Heart left ventricle (tissue), 16 donors: ENCODE measurements around the gene LRP1B. TPM values are rescaled to one million over a fixed set of nuclear protein-coding genes. Genes with fewer than 3 reads are reported as not detected.

Experiments
- ATAC-seq, 4 donors: fragments of 200-7000 bp; cut with Tn5 transposase; one replicate each; pipeline ENCODE4 v1.9.1; 2020 to 2022; ENCODE audit warnings: moderate library complexity in 4 of 4, mild to moderate bottlenecking in 3 of 4, moderate number of reproducible peaks in 1 of 4
- DNase-seq, 5 donors: peaks; one replicate each; pipeline ENCODE4 v3.0.0-alpha.2; 2020
- H3K27ac ChIP-seq, 12 donors: fragments of 200-600 bp; sonication (generic) in 4 of 12; one replicate each; pipeline versions ENCODE4 v1.5.0 to v1.8.0; 2016 to 2022; ENCODE audit warnings: mild to moderate bottlenecking in 2 of 12
- H3K27me3 ChIP-seq, 9 donors: fragments of 200-600 bp; sonication (generic) in 2 of 9; one replicate each; pipeline versions ENCODE4 v1.5.1 to v1.8.0; 2016 to 2022; ENCODE audit warnings: mild to moderate bottlenecking in 3 of 9
- H3K36me3 ChIP-seq, 9 donors: fragments of 200-600 bp; sonication (generic) in 2 of 9; one replicate each; pipeline versions ENCODE4 v1.5.0 to v1.8.0; 2018 to 2022; ENCODE audit warnings: mild to moderate bottlenecking in 2 of 9
- H3K4me1 ChIP-seq, 12 donors: fragments of 200-600 bp; sonication (generic) in 4 of 12; one replicate each; pipeline versions ENCODE4 v1.5.0 to v1.8.0; 2016 to 2022; ENCODE audit warnings: mild to moderate bottlenecking in 3 of 12
- H3K4me3 ChIP-seq, 12 donors: fragments of 200-600 bp; sonication (generic) in 4 of 12; one replicate each; pipeline versions ENCODE4 v1.5.0 to v1.8.0; 2017 to 2022; ENCODE audit warnings: mild to moderate bottlenecking in 9 of 12, moderate library complexity in 4 of 12
- H3K9me3 ChIP-seq, 12 donors: fragments of 200-600 bp; sonication (generic) in 4 of 12; one replicate each; pipeline versions ENCODE4 v1.5.0 to v1.8.0; 2016 to 2022; ENCODE audit warnings: mild to moderate bottlenecking in 1 of 12
- CTCF ChIP-seq, 12 donors: fragments of 200-600 bp; sonication (generic) in 4 of 12; IDR thresholded peaks; one replicate each; pipeline versions ENCODE4 v1.5.0 to v1.8.0; 2018 to 2022; ENCODE audit warnings: antibody characterized with exemption in 12 of 12, mild to moderate bottlenecking in 5 of 12
- POLR2A ChIP-seq, 2 donors: fragments of 450-650 bp; IDR thresholded peaks; one replicate each; pipeline ENCODE4 v1.6.1; 2017; ENCODE audit warnings: antibody characterized with exemption in 2 of 2, mild to moderate bottlenecking in 2 of 2, moderate library complexity in 2 of 2
- WGBS, 4 donors: extraction: QIAGEN DNeasy Blood & Tissue Kit in 2 of 4; methylation state at CpG; one replicate each; pipeline versions ENCODE4 v1.1.5 to v1.1.7; 2013 to 2018; 5-methylcytosine and 5-hydroxymethylcytosine counted together
- intact Hi-C, 10 donors: fragments of 100-400 bp; cut with DNase I; formaldehyde crosslinking; loops; one replicate each; pipeline versions ENCODE4 v1.11.1 to v1.14.2; 2022
- polyA plus RNA-seq, 2 donors: library from polyadenylated mRNA; stranded (reverse); fragments of 200-250 nt; gene quantifications; one replicate each; pipeline ENCODE4 v1.2.3, GENCODE V29; 2013
- total RNA-seq, 9 donors: library from RNA; depleted of rRNA in 2 of 9; stranded (reverse); fragments of >200 nt in 2 of 9; fragmentation: NEBNext Ultra II Directional in 3 of 9; extraction: Animal tissue kit (Norgen Biotek cat#: 25700) in 3 of 9; gene quantifications; one replicate each; pipeline versions ENCODE4 v1.1.0 to v1.2.4, GENCODE V29; 2016 to 2023
- donor health status: ischemic (EF 13 %, LVEDD 7.1; RV severe dilation, severe dysfunction).
- donor health status: healthy with polysubstance abuse.
- donor health status: DM: no; HTN: yes; CAD: no.
- donor health status: DM: no; HTN: no; CAD: no.
- donor health status: ischemic (EF 25% LVEDD 6.9; RV normal size, moderate dysfunction).
- donor health status: ischemic (EF 25% LVEDD 5.7; RV mildly dilated, moderate dysfunction).
- donor health status: healthy.
- donor health status: DM: yes; HTN: yes; CAD: no.
- donor health status: ischemic (EF 35%, LVEDD 5.7; RV mildly dilated, moderate dysfunction).
- donor health status: nonischemic (EF 11% LVEDD 7.7; RV severe dilation, severe dysfunction).
- donor health status: DM: yes; HTN: yes; CAD: no.
- donor health status: PGD.
- donor health status: ischemic (EF 29% LVEDD 5.4; RV normal size, mild dysfunction).
- donor health status: nonischemic (EF 23%, LVEDD 6.1; RV moderate dilation, normal function).

The LRP1B gene
- total and polyA plus RNA-seq, 11 donors: 0.01 to 0.19 (median 0.11) TPM; not detected in 2

- TF ChIP-seq CTCF (IDR thresholded peaks at IDR 0.05) (no peak), POLR2A (IDR thresholded peaks at IDR 0.05) (no peak)
- Histone ChIP-seq H3K27me3 (no peaks in the 10 kb centered on the region), H3K9me3 (no peaks in the 10 kb centered on the region), H3K4me1 (no peaks in the 10 kb centered on the region), H3K27ac (no peak overlapping the region), H3K4me3 (no peak overlapping the region), H3K36me3 (no peaks in the 10 kb centered on the region)
- intact Hi-C loops: no loop called here
- no peak for ATAC-seq
- no peak for DNase-seq
Observed at GRCh38 chr2:141620372-141620771, 510.4 kb downstream of the LRP1B start.

GRCh38 chr2:141618457-141618856 lies 512.4 kb downstream of the LRP1B start:
- H3K36me3 ChIP-seq: no peaks in the 10 kb centered on the region
- no peaks in the 10 kb centered on the region for H3K4me1 ChIP-seq
- H3K4me3 ChIP-seq: no peak overlapping the region
- intact Hi-C loops: no loop called here
- TF ChIP-seq CTCF (IDR thresholded peaks at IDR 0.05) (no peak), POLR2A (IDR thresholded peaks at IDR 0.05) (no peak)
- H3K9me3 ChIP-seq: no peaks in the 10 kb centered on the region
- 78 to 88% (median 79%) methylated on average over 2 of the region's 2 CpGs for WGBS, 4 donors
- DNase-seq (no peak), ATAC-seq (no peak)
- no peak overlapping the region for H3K27ac ChIP-seq
- no peaks in the 10 kb centered on the region for H3K27me3 ChIP-seq

GRCh38 chr2:141611981-141612380 lies 518.8 kb downstream of the LRP1B start:
- no peaks in the 10 kb centered on the region for H3K27me3 ChIP-seq
- H3K9me3 ChIP-seq: no peaks in the 10 kb centered on the region
- no peak overlapping the region for H3K4me3 ChIP-seq
- intact Hi-C loops: no loop called here
- H3K4me1 ChIP-seq: peaks cover 0 to 5% (median 0%) of the 10 kb centered on the region in 12 donors
- DNase-seq (no peak), ATAC-seq (no peak)
- H3K36me3 ChIP-seq: no peaks in the 10 kb centered on the region
- H3K27ac ChIP-seq: no peak overlapping the region
- 67 to 83% (median 81%) methylated on average over 1 of the region's 1 CpG for WGBS, 4 donors
- no peak for TF ChIP-seq CTCF (IDR thresholded peaks at IDR 0.05)
- no peak for TF ChIP-seq POLR2A (IDR thresholded peaks at IDR 0.05)

GRCh38 chr2:141611176-141611571 lies 519.6 kb downstream of the LRP1B start:
- DNase-seq (no peak), ATAC-seq (no peak)
- Histone ChIP-seq H3K4me3 (no peak overlapping the region), H3K9me3 (no peaks in the 10 kb centered on the region), H3K27me3 (no peaks in the 10 kb centered on the region), H3K27ac (no peak overlapping the region), H3K4me1 (peaks cover 0 to 5% (median 0%) of the 10 kb centered on the region in 12 donors), H3K36me3 (no peaks in the 10 kb centered on the region)
- TF ChIP-seq POLR2A (IDR thresholded peaks at IDR 0.05) (no peak), CTCF (IDR thresholded peaks at IDR 0.05) (no peak)
- intact Hi-C loops: no loop called here
- 34 to 72% (median 57%) methylated on average over 1 of the region's 1 CpG for WGBS, 4 donors
